Nephron progenitor cell (in vitro differentiated cells): ENCODE results near the gene THEMIS2.
"Not testable (repeated sequence)": the region's sequence is repeated elsewhere in the genome, so short reads cannot be mapped to it uniquely, and the experiment has no call there.

ENCODE experiments used
- DNase-seq: peaks from one replicate; pipeline ENCODE4 v3.0.0; 2021
- H3K27ac Mint-ChIP-seq: 2 replicates; pipeline ENCODE4 v1.8.0; 2021; ENCODE audit warnings: mild to moderate bottlenecking, moderate library complexity, mixed read lengths
- H3K27me3 Mint-ChIP-seq: 2 replicates; pipeline ENCODE4 v1.8.0; 2021; ENCODE audit warnings: mild to moderate bottlenecking, low read depth, mixed read lengths; ENCODE audit not compliant: poor library complexity
- H3K36me3 Mint-ChIP-seq: 2 replicates; pipeline ENCODE4 v1.8.0; 2021; ENCODE audit warnings: low read depth, mixed read lengths
- H3K4me1 Mint-ChIP-seq: 2 replicates; pipeline ENCODE4 v1.8.0; 2021; ENCODE audit warnings: mixed read lengths
- H3K4me3 Mint-ChIP-seq: 2 replicates; pipeline ENCODE4 v1.8.0; 2021; ENCODE audit warnings: mild to moderate bottlenecking, moderate library complexity, mixed read lengths
- H3K9me3 Mint-ChIP-seq: 2 replicates; pipeline ENCODE4 v1.8.0; 2021; ENCODE audit warnings: mild to moderate bottlenecking, moderate library complexity, mixed read lengths
- TF ChIP-seq, protein P1 (sequence below): fragments of 200-600 bp; sonication (generic); IDR thresholded peaks from 2 replicates; pipeline ENCODE4 v1.5.0; 2021; ENCODE audit warnings: antibody characterized with exemption

Gene THEMIS2

DNA sequence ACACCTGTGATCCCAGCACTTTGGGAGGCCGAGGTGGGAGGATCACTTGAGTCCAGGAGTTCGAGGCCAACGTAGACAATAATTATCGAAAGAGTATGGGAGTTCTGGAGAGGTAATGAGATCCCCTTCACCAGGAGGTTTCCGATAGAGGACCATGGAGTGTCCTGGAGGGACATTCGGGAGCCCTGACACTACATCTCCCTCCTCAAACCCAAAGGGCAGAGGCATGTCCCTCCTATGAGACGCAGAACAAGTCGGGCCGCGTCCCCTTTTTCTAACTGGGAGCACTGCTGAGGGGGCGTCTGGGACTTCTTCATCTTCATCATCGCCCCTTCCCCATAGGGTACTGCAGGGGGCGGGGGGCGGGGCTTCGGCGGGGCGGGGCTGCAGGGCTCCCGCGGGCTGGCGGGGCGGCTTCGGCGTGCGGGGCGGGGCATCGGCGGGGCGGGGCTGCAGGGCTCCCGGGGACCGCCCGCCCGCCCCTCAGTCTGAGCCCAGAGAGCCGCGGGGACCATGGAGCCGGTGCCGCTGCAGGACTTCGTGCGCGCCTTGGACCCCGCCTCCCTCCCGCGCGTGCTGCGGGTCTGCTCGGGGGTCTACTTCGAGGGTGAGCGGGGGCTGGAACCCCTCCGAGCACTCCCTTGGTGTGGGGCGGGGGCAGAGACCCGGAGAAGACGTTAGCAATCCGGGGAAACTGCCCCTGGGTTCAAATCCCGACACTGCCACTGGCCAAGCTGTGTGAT, at the start of gene THEMIS2:
TSS of gene THEMIS2 (plus strand) at position 486 of the 743 bp plus-strand sequence. CDS start at position 514, 28 bp downstream.
- DNase-seq: peak; percentile 90
- Mint-ChIP-seq H3K27me3 (peaks cover 29% of the 10 kb centered on the region), H3K9me3 (no peaks in the 10 kb centered on the region), H3K4me3 (peak within 1 kb of the TSS; percentile 84), H3K27ac (no peak within 1 kb of the TSS), H3K4me1 (peaks cover 9% of the 10 kb centered on the region), H3K36me3 (no peaks in the 10 kb centered on the region)
- TF ChIP-seq, protein P1, sequence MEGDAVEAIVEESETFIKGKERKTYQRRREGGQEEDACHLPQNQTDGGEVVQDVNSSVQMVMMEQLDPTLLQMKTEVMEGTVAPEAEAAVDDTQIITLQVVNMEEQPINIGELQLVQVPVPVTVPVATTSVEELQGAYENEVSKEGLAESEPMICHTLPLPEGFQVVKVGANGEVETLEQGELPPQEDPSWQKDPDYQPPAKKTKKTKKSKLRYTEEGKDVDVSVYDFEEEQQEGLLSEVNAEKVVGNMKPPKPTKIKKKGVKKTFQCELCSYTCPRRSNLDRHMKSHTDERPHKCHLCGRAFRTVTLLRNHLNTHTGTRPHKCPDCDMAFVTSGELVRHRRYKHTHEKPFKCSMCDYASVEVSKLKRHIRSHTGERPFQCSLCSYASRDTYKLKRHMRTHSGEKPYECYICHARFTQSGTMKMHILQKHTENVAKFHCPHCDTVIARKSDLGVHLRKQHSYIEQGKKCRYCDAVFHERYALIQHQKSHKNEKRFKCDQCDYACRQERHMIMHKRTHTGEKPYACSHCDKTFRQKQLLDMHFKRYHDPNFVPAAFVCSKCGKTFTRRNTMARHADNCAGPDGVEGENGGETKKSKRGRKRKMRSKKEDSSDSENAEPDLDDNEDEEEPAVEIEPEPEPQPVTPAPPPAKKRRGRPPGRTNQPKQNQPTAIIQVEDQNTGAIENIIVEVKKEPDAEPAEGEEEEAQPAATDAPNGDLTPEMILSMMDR: no peak

DNA sequence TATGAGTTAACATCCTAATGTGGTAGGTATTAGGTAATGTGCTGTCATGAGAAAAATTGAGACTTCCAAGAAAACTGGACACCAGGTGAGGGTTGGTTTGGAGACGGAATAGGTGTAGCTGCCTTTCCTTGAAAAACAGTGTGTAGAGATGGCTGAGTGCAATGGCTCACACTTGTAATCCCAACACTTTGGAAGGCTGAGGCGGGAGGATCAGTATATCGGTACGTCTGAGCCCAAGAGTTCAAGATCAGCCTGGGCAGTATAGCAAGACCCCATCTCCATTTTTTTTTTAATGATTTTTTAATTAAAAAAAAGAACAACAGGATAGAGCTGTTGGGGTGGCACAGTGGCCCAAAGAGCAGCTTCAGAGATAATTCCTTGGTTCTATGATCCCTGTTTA, 48.6 kb upstream of the THEMIS2 start:
- no peaks in the 10 kb centered on the region for H3K27me3 Mint-ChIP-seq
- H3K36me3 Mint-ChIP-seq: peaks cover 17% of the 10 kb centered on the region
- no peak overlapping the region for H3K27ac Mint-ChIP-seq
- TF ChIP-seq, protein P1: no peak
- H3K4me3 Mint-ChIP-seq: no peak overlapping the region
- DNase-seq: no peak
- no peaks in the 10 kb centered on the region for H3K4me1 Mint-ChIP-seq
- no peaks in the 10 kb centered on the region for H3K9me3 Mint-ChIP-seq

GRCh38 chr1:27824411-27824810, 47.9 kb upstream of the THEMIS2 start:
- TF ChIP-seq, protein P1: no peak
- Mint-ChIP-seq H3K36me3 (peaks cover 14% of the 10 kb centered on the region), H3K4me1 (no peaks in the 10 kb centered on the region), H3K4me3 (no peak overlapping the region), H3K27ac (no peak overlapping the region), H3K9me3 (no peaks in the 10 kb centered on the region), H3K27me3 (no peaks in the 10 kb centered on the region)
- DNase-seq: no peak

DNA sequence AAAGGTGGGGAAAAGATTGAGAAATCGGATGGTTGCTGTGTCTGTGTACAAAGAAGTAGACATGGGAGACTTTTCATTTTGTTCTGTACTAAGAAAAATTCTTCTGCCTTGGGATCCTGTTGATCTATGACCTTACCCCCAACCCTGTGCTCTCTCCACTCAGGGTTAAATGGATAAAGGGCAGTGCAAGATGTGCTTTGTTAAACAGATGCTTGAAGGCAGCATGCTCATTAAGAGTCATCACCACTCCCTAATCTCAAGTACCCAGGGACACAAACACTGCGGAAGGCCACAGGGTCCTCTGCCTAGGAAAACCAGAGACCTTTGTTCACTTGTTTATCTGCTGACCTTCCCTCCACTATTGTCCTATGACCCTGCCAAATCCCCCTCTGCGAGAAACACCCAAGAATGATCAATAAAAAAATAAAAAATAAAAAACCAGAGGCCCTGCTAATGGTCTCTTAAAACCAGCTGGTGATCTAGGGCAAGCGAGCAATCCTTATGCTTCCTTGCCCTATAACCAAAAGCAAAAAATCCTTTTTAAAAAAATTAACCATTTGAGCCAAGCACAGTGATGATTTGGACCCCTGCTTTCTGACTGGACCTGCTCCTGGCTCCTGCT, 42.9 kb upstream of the THEMIS2 start:
- Mint-ChIP-seq H3K4me3 (peak overlapping the region; percentile 95), H3K27ac (peak overlapping the region; percentile 51), H3K4me1 (peaks cover 17% of the 10 kb centered on the region)
- DNase-seq, H3K9me3 Mint-ChIP-seq, H3K36me3 Mint-ChIP-seq, H3K27me3 Mint-ChIP-seq: not testable (repeated sequence)

- Mint-ChIP-seq H3K9me3 (no peaks in the 10 kb centered on the region), H3K27ac (peak within 1 kb of the TSS; percentile 99), H3K27me3 (no peaks in the 10 kb centered on the region), H3K4me3 (peak within 1 kb of the TSS; percentile 95), H3K4me1 (peaks cover 17% of the 10 kb centered on the region), H3K36me3 (peaks cover 3% of the 10 kb centered on the region)
- TF ChIP-seq, protein P1: no peak
- DNase-seq: peak; percentile 88
Observed at GRCh38 chr1:27830621-27831440, 41.5 kb upstream of the THEMIS2 start, which contains the start of gene PPP1R8. PPP1R8 (plus strand) TSS chr1:27830782; CDS start chr1:27830836, 54 bp downstream.
